ENCODE results near the gene BICRA. TPM values are rescaled to one million over a fixed set of nuclear protein-coding genes. Genes with fewer than 3 reads are reported as not detected.

The BICRA gene
- total and polyA plus RNA-seq, 2 donors (not counting 1 experiment from before 2014, with no cell fraction given), result 14.1 to 34.7 TPM

DNA sequence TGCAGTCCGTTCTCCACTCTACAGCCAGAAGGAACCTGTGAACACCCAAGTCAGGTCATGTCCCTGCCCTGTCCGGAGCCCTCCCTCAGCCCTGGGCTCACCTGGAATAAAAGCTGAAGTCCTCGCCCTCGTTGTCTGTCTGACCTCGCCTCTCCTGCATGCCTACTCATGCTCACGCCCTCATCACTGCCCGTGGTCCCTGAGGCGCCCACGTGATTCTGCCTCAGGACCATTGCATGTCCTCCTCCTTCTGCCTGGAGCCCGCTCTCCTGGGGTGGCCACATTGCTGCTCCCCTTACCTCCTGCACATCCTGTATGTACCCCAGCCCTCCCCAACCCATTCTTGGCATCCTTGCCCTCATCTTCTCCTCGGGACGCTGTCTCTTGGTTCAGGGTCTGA lies 42.2 kb downstream of the BICRA start:
- intact Hi-C loops (cut with micrococcal nuclease), result no loop called here
- H3K4me1 Mint-ChIP-seq, result peaks cover 5% of the 10 kb centered on the region

DNA sequence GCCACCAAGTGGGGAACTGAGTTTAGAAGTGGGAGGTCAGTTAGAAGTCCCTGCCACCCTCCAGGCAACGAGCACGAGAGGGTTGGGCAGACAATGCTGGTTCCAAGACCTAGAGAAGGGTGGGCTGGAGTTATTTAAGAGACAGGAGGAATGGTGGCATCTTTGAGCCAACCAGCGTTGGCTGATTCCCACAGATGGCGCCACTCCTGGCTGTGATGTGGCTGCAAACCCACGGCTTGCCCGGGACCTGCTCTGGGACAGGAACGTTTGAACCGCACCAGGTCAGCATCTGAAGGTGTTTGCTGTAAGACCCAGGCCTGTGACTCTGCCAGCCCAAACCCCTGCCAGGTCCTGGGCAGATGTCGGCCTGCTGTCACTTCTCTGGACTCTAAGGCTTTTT lies 42.8 kb downstream of the BICRA start:
- TF ChIP-seq EZH2 (IDR thresholded peaks at IDR 0.05; ENCODE audit: borderline replicate concordance, insufficient read depth, low read depth, low read length, poor library complexity, severe bottlenecking), result no peak
- TF ChIP-seq, protein P1, sequence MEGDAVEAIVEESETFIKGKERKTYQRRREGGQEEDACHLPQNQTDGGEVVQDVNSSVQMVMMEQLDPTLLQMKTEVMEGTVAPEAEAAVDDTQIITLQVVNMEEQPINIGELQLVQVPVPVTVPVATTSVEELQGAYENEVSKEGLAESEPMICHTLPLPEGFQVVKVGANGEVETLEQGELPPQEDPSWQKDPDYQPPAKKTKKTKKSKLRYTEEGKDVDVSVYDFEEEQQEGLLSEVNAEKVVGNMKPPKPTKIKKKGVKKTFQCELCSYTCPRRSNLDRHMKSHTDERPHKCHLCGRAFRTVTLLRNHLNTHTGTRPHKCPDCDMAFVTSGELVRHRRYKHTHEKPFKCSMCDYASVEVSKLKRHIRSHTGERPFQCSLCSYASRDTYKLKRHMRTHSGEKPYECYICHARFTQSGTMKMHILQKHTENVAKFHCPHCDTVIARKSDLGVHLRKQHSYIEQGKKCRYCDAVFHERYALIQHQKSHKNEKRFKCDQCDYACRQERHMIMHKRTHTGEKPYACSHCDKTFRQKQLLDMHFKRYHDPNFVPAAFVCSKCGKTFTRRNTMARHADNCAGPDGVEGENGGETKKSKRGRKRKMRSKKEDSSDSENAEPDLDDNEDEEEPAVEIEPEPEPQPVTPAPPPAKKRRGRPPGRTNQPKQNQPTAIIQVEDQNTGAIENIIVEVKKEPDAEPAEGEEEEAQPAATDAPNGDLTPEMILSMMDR (IDR thresholded peaks at IDR 0.05), result no peak
- Histone ChIP-seq H2AFZ (ENCODE audit: insufficient read depth, low read depth, low read length, poor library complexity, severe bottlenecking) (no peak overlapping the region), H4K20me1 (ENCODE audit: control insufficient read depth, insufficient read depth, low read length, poor library complexity, severe bottlenecking) (peaks cover 86% of the 10 kb centered on the region), H3K36me3 (replicated peaks in 1 of 2; ENCODE audit: control extremely low read depth in 1 of 2, control insufficient read depth in 1 of 2, extremely low read depth in 1 of 2, insufficient read depth in 2 of 2, low read length in 1 of 2) (peaks cover 0 to 26% of the 10 kb centered on the region in 2 experiments), H3K9ac (ENCODE audit: low read length) (no peak overlapping the region), H3K27ac (ENCODE audit: low read length in 2 of 2) (no peak overlapping the region), H3K27me3 (replicated peaks in 1 of 4; ENCODE audit: control extremely low read depth in 1 of 4, control insufficient read depth in 3 of 4, insufficient read depth in 4 of 4, low read length in 3 of 4) (no peaks in the 10 kb centered on the region), H3K79me2 (ENCODE audit: control insufficient read depth, insufficient read depth, low read length) (peaks cover 93% of the 10 kb centered on the region), H3K4me1 (ENCODE audit: control insufficient read depth in 2 of 2, insufficient read depth in 2 of 2, low read length in 2 of 2) (no peaks in the 10 kb centered on the region), H3K9me3 (ENCODE audit: control extremely low read depth in 1 of 3, control insufficient read depth in 2 of 3, insufficient read depth in 1 of 3, low read length in 2 of 3) (peaks cover 0 to 3% (median 0%) of the 10 kb centered on the region in 3 donors), H3K4me2 (replicated peaks; ENCODE audit: low read depth, low read length, poor library complexity, severe bottlenecking) (no peak overlapping the region), H3K4me3 (ENCODE audit: control extremely low read depth in 1 of 5, extremely low read depth in 1 of 5, insufficient read depth in 1 of 5, low read depth in 2 of 5, low read length in 4 of 5) (no peak overlapping the region)
- POLR2A ChIA-PET, result no interaction called here
- 98% methylated on average over 9 of the region's 9 CpGs for WGBS (ENCODE audit: insufficient coverage)
- CTCF ChIA-PET, result no interaction called here
- Mint-ChIP-seq H3K27me3 (no peaks in the 10 kb centered on the region), H3K4me1 (peaks cover 5% of the 10 kb centered on the region), H3K9me3 (ENCODE audit: insufficient read depth) (no peaks in the 10 kb centered on the region), H3K27ac (no peak overlapping the region), H3K4me3 (no peak overlapping the region)
- ATAC-seq (ENCODE audit: low read depth) (no peak), DNase-seq (no peak)
- intact Hi-C loops (cut with micrococcal nuclease), result no loop called here

More for the DNA sequence above, 42.2 kb downstream of the BICRA start:
- CTCF ChIA-PET, result no interaction called here
- Histone ChIP-seq H3K79me2 (ENCODE audit: control insufficient read depth, insufficient read depth, low read length) (peaks cover 93% of the 10 kb centered on the region), H3K9me3 (ENCODE audit: control extremely low read depth in 1 of 3, control insufficient read depth in 2 of 3, insufficient read depth in 1 of 3, low read length in 2 of 3) (peaks cover 0 to 3% (median 0%) of the 10 kb centered on the region in 3 donors), H2AFZ (ENCODE audit: insufficient read depth, low read depth, low read length, poor library complexity, severe bottlenecking) (no peak overlapping the region), H3K9ac (ENCODE audit: low read length) (no peak overlapping the region), H3K36me3 (replicated peaks in 1 of 2; ENCODE audit: control extremely low read depth in 1 of 2, control insufficient read depth in 1 of 2, extremely low read depth in 1 of 2, insufficient read depth in 2 of 2, low read length in 1 of 2) (peaks cover 0 to 26% of the 10 kb centered on the region in 2 experiments), H4K20me1 (ENCODE audit: control insufficient read depth, insufficient read depth, low read length, poor library complexity, severe bottlenecking) (peaks cover 86% of the 10 kb centered on the region), H3K27me3 (replicated peaks in 1 of 4; ENCODE audit: control extremely low read depth in 1 of 4, control insufficient read depth in 3 of 4, insufficient read depth in 4 of 4, low read length in 3 of 4) (no peaks in the 10 kb centered on the region), H3K4me2 (replicated peaks; ENCODE audit: low read depth, low read length, poor library complexity, severe bottlenecking) (no peak overlapping the region), H3K4me3 (ENCODE audit: control extremely low read depth in 1 of 5, extremely low read depth in 1 of 5, insufficient read depth in 1 of 5, low read depth in 2 of 5, low read length in 4 of 5) (no peak overlapping the region), H3K4me1 (ENCODE audit: control insufficient read depth in 2 of 2, insufficient read depth in 2 of 2, low read length in 2 of 2) (no peaks in the 10 kb centered on the region), H3K27ac (ENCODE audit: low read length in 2 of 2) (no peak overlapping the region)
- no peaks in the 10 kb centered on the region for H3K9me3 Mint-ChIP-seq (ENCODE audit: insufficient read depth)
- ATAC-seq (ENCODE audit: low read depth), result no peak
- H3K27me3 Mint-ChIP-seq, result no peaks in the 10 kb centered on the region
- TF ChIP-seq EZH2 (IDR thresholded peaks at IDR 0.05; ENCODE audit: borderline replicate concordance, insufficient read depth, low read depth, low read length, poor library complexity, severe bottlenecking), result no peak
- TF ChIP-seq, protein P1 (IDR thresholded peaks at IDR 0.05), result no peak
- H3K27ac Mint-ChIP-seq, result no peak overlapping the region
- DNase-seq, result no peak
- H3K4me3 Mint-ChIP-seq, result no peak overlapping the region
- 96% methylated on average over 11 of the region's 12 CpGs for WGBS (ENCODE audit: insufficient coverage)
- POLR2A ChIA-PET, result no interaction called here
